Measurements from ENCODE around the gene THTPA.

Gene THTPA

GRCh38 chr14:23568600-23569331 is 12.7 kb downstream of the THTPA start:
- peak; percentile 16 for TF ChIP-seq CTCF (conservative IDR thresholded peaks at IDR 0.05; ENCODE audit: control insufficient read depth, insufficient read depth, low read depth, low read length)
- DNase-seq (ENCODE audit: low read depth), result no peak
- no peak overlapping the region for H3K4me3 ChIP-seq (ENCODE audit: control insufficient read depth, low read depth, low read length)

- no peak for TF ChIP-seq CTCF (conservative IDR thresholded peaks at IDR 0.05; ENCODE audit: control insufficient read depth, insufficient read depth, low read depth, low read length)
- no peak overlapping the region for H3K4me3 ChIP-seq (ENCODE audit: control insufficient read depth, low read depth, low read length)
- DNase-seq (ENCODE audit: low read depth), result no peak
Measured at GRCh38 chr14:23569443-23570151, 13.5 kb downstream of the THTPA start.

- DNase-seq (ENCODE audit: low read depth), result no peak
- H3K4me3 ChIP-seq (ENCODE audit: control insufficient read depth, low read depth, low read length), result no peak overlapping the region
- no peak for TF ChIP-seq CTCF (conservative IDR thresholded peaks at IDR 0.05; ENCODE audit: control insufficient read depth, insufficient read depth, low read depth, low read length)
Measured at GRCh38 chr14:23570806-23571483, 14.9 kb downstream of the THTPA start.

- H3K4me3 ChIP-seq (ENCODE audit: control insufficient read depth, low read depth, low read length), result no peak overlapping the region
- DNase-seq (ENCODE audit: low read depth), result no peak
Measured at GRCh38 chr14:23571701-23572523, 15.8 kb downstream of the THTPA start.

GRCh38 chr14:23572524-23572828 is 16.4 kb downstream of the THTPA start:
- H3K4me3 ChIP-seq (ENCODE audit: control insufficient read depth, low read depth, low read length), result no peak overlapping the region
- TF ChIP-seq CTCF (conservative IDR thresholded peaks at IDR 0.05; ENCODE audit: control insufficient read depth, insufficient read depth, low read depth, low read length), result no peak
- no peak for DNase-seq (ENCODE audit: low read depth)

More at GRCh38 chr14:23571701-23572523, 15.8 kb downstream of the THTPA start:
- TF ChIP-seq CTCF (conservative IDR thresholded peaks at IDR 0.05; ENCODE audit: control insufficient read depth, insufficient read depth, low read depth, low read length), result no peak

- no peak for DNase-seq (ENCODE audit: low read depth)
- TF ChIP-seq CTCF (conservative IDR thresholded peaks at IDR 0.05; ENCODE audit: control insufficient read depth, insufficient read depth, low read depth, low read length), result no peak
- H3K4me3 ChIP-seq (ENCODE audit: control insufficient read depth, low read depth, low read length), result no peak overlapping the region
Measured at GRCh38 chr14:23572836-23573235, 16.8 kb downstream of the THTPA start.
